ENCODE measurements around the gene UBQLN4. TPM values are rescaled to one million over a fixed set of nuclear protein-coding genes. Genes with fewer than 3 reads are reported as not detected.

Gene UBQLN4
- total RNA-seq, 4 donors from 2014 or later: 2.6 to 47.0 (median 12.8) TPM

GRCh38 chr1:155999964-156000363 is 53.6 kb downstream of the UBQLN4 start:
- no peaks in the 10 kb centered on the region for H3K36me3 ChIP-seq
- no peak overlapping the region for H3K4me3 ChIP-seq
- no peak for DNase-seq
- TF ChIP-seq CTCF (IDR thresholded peaks at IDR 0.05) (no peak), POLR2A (IDR thresholded peaks at IDR 0.05) (no peak)
- intact Hi-C loops (cut with DNase I; ENCODE audit: low total_unique reads): no loop called here
- H3K27ac ChIP-seq: no peak overlapping the region
- no peaks in the 10 kb centered on the region for H3K27me3 ChIP-seq
- no peaks in the 10 kb centered on the region for H3K4me1 ChIP-seq
- H3K9me3 ChIP-seq: no peaks in the 10 kb centered on the region

- Histone ChIP-seq H3K27ac (no peak overlapping the region), H3K4me3 (no peak overlapping the region), H3K36me3 (no peaks in the 10 kb centered on the region), H3K27me3 (no peaks in the 10 kb centered on the region), H3K4me1 (no peaks in the 10 kb centered on the region), H3K9me3 (no peaks in the 10 kb centered on the region)
- TF ChIP-seq CTCF (IDR thresholded peaks at IDR 0.05): no peak
- TF ChIP-seq POLR2A (IDR thresholded peaks at IDR 0.05): no peak
- DNase-seq: no peak
- intact Hi-C loops (cut with DNase I; ENCODE audit: low total_unique reads): no loop called here
Measured at GRCh38 chr1:155996166-155996565, 57.4 kb downstream of the UBQLN4 start.

- Histone ChIP-seq H3K9me3 (no peaks in the 10 kb centered on the region), H3K4me1 (no peaks in the 10 kb centered on the region), H3K27me3 (no peaks in the 10 kb centered on the region), H3K27ac (no peak overlapping the region), H3K36me3 (no peaks in the 10 kb centered on the region), H3K4me3 (no peak overlapping the region)
- intact Hi-C loops (cut with DNase I; ENCODE audit: low total_unique reads): no loop called here
- DNase-seq: no peak
- no peak for TF ChIP-seq CTCF (IDR thresholded peaks at IDR 0.05)
- no peak for TF ChIP-seq POLR2A (IDR thresholded peaks at IDR 0.05)
Measured at GRCh38 chr1:155993595-155993994, 60.0 kb downstream of the UBQLN4 start.

- H3K4me1 ChIP-seq: no peaks in the 10 kb centered on the region
- intact Hi-C loops (cut with DNase I; ENCODE audit: low total_unique reads): no loop called here
- DNase-seq: no peak
- H3K27me3 ChIP-seq: no peaks in the 10 kb centered on the region
- no peaks in the 10 kb centered on the region for H3K36me3 ChIP-seq
- TF ChIP-seq POLR2A (IDR thresholded peaks at IDR 0.05): no peak
- no peak for TF ChIP-seq CTCF (IDR thresholded peaks at IDR 0.05)
- no peak overlapping the region for H3K4me3 ChIP-seq
- H3K27ac ChIP-seq: no peak overlapping the region
- no peaks in the 10 kb centered on the region for H3K9me3 ChIP-seq
Measured at GRCh38 chr1:155990005-155990739, 63.4 kb downstream of the UBQLN4 start.

GRCh38 chr1:155989242-155990004 is 64.2 kb downstream of the UBQLN4 start:
- Histone ChIP-seq H3K27me3 (no peaks in the 10 kb centered on the region), H3K4me1 (no peaks in the 10 kb centered on the region), H3K36me3 (no peaks in the 10 kb centered on the region), H3K9me3 (no peaks in the 10 kb centered on the region), H3K4me3 (peak overlapping the region; percentile 29 to 35), H3K27ac (peak overlapping the region; percentile 51 to 76)
- intact Hi-C loops (cut with DNase I; ENCODE audit: low total_unique reads): loop anchor here (5.0 kb wide), 1 partner anchor 52 kb away; no protein-coding TSS in a partner anchor
- peak; percentile 75 to 79 for DNase-seq
- TF ChIP-seq CTCF (IDR thresholded peaks at IDR 0.05): peak; percentile 98 to 100 (median 98)
- TF ChIP-seq POLR2A (IDR thresholded peaks at IDR 0.05): peak in 1 of 2 donors; percentile 30
